ENCODE data around the gene BCL3.

Gene BCL3

DNA sequence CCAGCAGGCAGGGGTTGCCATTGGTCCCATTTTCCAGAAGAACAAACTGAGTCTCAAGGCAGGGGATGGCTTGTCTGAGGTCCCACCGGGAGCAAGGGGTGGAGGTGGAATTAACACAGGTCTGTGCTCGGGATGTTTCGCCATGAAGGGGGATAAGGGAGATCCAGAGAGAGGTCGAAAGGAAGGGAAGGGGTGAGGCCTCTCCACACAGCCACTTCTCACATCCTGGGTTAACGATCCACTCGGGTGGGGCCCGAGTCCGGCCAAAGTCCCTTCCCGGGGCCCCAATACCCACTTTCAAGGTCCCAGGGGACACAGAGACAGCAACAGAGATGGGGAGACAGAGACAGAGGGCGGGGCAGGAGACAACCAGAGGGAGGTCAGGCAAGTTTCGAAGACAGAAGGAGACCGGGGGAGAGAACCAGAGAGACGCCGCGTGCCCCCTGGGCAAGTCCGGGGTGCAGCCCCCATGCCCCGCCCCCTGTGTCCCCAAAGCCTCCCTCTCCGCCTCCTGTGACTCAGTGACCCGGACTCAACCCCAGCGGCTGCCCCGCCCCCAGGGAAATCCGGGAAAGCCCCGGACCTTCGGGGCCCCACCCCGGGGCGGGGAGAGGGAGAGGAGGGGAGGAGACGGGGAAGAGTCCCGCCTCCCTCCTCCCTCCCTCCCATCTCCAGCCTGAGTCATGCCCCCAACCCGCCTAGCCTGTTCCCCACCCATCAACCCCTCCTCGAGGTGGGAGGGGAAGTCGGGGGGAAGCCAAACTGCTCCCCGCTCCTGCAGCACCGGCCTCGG, 1.4 kb upstream of the BCL3 start:
- Histone ChIP-seq H3K9me3 (ENCODE audit: control insufficient read depth, insufficient read depth, low read depth, low read length) (no peaks in the 10 kb centered on the region), H3K4me1 (ENCODE audit: control insufficient read depth, insufficient read depth, low read length) (peaks cover 4% of the 10 kb centered on the region), H3K36me3 (ENCODE audit: control insufficient read depth in 2 of 2, insufficient read depth in 1 of 2, low read length in 2 of 2) (peaks cover 6 to 7% of the 10 kb centered on the region in 2 experiments; a peak in 2 of 3 replicates), H3K27ac (ENCODE audit: extremely low read depth, low read depth, low read length) (no peak overlapping the region), H3K4me3 (ENCODE audit: low read depth, low read length) (peak overlapping the region; percentile 35)
- POLR2A ChIA-PET: no interaction called here
- CTCF ChIA-PET: interaction anchor here (0.7 kb wide), 2 partner anchors 28 to 75 kb away, joined by 3 to 8 read pairs; no protein-coding TSS in a partner anchor
- TF ChIP-seq ZNF596 (tag by site-specific recombination; IDR thresholded peaks at IDR 0.05) (no peak), ZNF707 (tag by site-specific recombination; IDR thresholded peaks at IDR 0.05) (no peak), ZNF623 (tag by site-specific recombination; IDR thresholded peaks at IDR 0.05) (no peak; the same call in 1 of the 2 replicates), PRDM1 (tag by site-specific recombination; IDR thresholded peaks at IDR 0.05) (no peak), SALL2 (tag by site-specific recombination; IDR thresholded peaks at IDR 0.05; ENCODE audit: borderline replicate concordance) (no peak), ZNF692 (tag by site-specific recombination; IDR thresholded peaks at IDR 0.05) (no peak), BCL6B (tag by site-specific recombination; IDR thresholded peaks at IDR 0.05) (no peak), ZNF366 (tag by site-specific recombination; conservative IDR thresholded peaks at IDR 0.05) (peak; percentile 85; the same call in 1 of the 2 replicates), ZNF660 (tag by site-specific recombination; IDR thresholded peaks at IDR 0.05) (0 out of 2 replicates have a peak, but pooled peaks have one; percentile 47), ZNF426 (tag by site-specific recombination; IDR thresholded peaks at IDR 0.05) (no peak), ZNF335 (tag by site-specific recombination; conservative IDR thresholded peaks at IDR 0.05) (peak; percentile 72), ZFP37 (tag by site-specific recombination; IDR thresholded peaks at IDR 0.05) (no peak; the same call in 1 of the 2 replicates), ZNF146 (tag by site-specific recombination; IDR thresholded peaks at IDR 0.05) (no peak), CTCF (tag by site-specific recombination; IDR thresholded peaks at IDR 0.05) (no peak), ZNF621 (tag by site-specific recombination; IDR thresholded peaks at IDR 0.05) (no peak), ZNF157 (tag by site-specific recombination; IDR thresholded peaks at IDR 0.05) (no peak)
- TF ChIP-seq, protein P1, sequence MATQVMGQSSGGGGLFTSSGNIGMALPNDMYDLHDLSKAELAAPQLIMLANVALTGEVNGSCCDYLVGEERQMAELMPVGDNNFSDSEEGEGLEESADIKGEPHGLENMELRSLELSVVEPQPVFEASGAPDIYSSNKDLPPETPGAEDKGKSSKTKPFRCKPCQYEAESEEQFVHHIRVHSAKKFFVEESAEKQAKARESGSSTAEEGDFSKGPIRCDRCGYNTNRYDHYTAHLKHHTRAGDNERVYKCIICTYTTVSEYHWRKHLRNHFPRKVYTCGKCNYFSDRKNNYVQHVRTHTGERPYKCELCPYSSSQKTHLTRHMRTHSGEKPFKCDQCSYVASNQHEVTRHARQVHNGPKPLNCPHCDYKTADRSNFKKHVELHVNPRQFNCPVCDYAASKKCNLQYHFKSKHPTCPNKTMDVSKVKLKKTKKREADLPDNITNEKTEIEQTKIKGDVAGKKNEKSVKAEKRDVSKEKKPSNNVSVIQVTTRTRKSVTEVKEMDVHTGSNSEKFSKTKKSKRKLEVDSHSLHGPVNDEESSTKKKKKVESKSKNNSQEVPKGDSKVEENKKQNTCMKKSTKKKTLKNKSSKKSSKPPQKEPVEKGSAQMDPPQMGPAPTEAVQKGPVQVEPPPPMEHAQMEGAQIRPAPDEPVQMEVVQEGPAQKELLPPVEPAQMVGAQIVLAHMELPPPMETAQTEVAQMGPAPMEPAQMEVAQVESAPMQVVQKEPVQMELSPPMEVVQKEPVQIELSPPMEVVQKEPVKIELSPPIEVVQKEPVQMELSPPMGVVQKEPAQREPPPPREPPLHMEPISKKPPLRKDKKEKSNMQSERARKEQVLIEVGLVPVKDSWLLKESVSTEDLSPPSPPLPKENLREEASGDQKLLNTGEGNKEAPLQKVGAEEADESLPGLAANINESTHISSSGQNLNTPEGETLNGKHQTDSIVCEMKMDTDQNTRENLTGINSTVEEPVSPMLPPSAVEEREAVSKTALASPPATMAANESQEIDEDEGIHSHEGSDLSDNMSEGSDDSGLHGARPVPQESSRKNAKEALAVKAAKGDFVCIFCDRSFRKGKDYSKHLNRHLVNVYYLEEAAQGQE (tag by site-specific recombination; IDR thresholded peaks at IDR 0.05): no peak
- TF ChIP-seq, protein P2, sequence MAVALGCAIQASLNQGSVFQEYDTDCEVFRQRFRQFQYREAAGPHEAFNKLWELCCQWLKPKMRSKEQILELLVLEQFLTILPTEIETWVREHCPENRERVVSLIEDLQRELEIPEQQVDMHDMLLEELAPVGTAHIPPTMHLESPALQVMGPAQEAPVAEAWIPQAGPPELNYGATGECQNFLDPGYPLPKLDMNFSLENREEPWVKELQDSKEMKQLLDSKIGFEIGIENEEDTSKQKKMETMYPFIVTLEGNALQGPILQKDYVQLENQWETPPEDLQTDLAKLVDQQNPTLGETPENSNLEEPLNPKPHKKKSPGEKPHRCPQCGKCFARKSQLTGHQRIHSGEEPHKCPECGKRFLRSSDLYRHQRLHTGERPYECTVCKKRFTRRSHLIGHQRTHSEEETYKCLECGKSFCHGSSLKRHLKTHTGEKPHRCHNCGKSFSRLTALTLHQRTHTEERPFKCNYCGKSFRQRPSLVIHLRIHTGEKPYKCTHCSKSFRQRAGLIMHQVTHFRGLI (tag by site-specific recombination; IDR thresholded peaks at IDR 0.05): no peak
- TF ChIP-seq, protein P3, sequence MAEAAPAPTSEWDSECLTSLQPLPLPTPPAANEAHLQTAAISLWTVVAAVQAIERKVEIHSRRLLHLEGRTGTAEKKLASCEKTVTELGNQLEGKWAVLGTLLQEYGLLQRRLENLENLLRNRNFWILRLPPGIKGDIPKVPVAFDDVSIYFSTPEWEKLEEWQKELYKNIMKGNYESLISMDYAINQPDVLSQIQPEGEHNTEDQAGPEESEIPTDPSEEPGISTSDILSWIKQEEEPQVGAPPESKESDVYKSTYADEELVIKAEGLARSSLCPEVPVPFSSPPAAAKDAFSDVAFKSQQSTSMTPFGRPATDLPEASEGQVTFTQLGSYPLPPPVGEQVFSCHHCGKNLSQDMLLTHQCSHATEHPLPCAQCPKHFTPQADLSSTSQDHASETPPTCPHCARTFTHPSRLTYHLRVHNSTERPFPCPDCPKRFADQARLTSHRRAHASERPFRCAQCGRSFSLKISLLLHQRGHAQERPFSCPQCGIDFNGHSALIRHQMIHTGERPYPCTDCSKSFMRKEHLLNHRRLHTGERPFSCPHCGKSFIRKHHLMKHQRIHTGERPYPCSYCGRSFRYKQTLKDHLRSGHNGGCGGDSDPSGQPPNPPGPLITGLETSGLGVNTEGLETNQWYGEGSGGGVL (tag by site-specific recombination; IDR thresholded peaks at IDR 0.05): peak; percentile 94
- TF ChIP-seq, protein P4, sequence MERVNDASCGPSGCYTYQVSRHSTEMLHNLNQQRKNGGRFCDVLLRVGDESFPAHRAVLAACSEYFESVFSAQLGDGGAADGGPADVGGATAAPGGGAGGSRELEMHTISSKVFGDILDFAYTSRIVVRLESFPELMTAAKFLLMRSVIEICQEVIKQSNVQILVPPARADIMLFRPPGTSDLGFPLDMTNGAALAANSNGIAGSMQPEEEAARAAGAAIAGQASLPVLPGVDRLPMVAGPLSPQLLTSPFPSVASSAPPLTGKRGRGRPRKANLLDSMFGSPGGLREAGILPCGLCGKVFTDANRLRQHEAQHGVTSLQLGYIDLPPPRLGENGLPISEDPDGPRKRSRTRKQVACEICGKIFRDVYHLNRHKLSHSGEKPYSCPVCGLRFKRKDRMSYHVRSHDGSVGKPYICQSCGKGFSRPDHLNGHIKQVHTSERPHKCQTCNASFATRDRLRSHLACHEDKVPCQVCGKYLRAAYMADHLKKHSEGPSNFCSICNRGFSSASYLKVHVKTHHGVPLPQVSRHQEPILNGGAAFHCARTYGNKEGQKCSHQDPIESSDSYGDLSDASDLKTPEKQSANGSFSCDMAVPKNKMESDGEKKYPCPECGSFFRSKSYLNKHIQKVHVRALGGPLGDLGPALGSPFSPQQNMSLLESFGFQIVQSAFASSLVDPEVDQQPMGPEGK (tag by site-specific recombination; IDR thresholded peaks at IDR 0.05): peak; percentile 92
- TF ChIP-seq, protein P5, sequence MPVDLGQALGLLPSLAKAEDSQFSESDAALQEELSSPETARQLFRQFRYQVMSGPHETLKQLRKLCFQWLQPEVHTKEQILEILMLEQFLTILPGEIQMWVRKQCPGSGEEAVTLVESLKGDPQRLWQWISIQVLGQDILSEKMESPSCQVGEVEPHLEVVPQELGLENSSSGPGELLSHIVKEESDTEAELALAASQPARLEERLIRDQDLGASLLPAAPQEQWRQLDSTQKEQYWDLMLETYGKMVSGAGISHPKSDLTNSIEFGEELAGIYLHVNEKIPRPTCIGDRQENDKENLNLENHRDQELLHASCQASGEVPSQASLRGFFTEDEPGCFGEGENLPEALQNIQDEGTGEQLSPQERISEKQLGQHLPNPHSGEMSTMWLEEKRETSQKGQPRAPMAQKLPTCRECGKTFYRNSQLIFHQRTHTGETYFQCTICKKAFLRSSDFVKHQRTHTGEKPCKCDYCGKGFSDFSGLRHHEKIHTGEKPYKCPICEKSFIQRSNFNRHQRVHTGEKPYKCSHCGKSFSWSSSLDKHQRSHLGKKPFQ (tag by site-specific recombination; IDR thresholded peaks at IDR 0.05): no peak
